Stomach (tissue), 4 donors: ENCODE measurements around the gene ZNF516.

Experiments
- POLR2AphosphoS5 ChIP-seq, 3 donors: sonication (generic); formaldehyde crosslinking; IDR thresholded peaks; one replicate each; pipeline ENCODE4 v1.6.1; 2016; ENCODE audit warnings: antibody characterized with exemption in 3 of 3
- TF ChIP-seq, protein P1 (sequence below), 7 experiments: fragments of 450-650 bp in 4 of 7; fragments of 200-600 bp in 3 of 7; sonication (generic) in 3 of 7; IDR thresholded peaks; one replicate each; pipeline ENCODE4 v1.5.1; 2016 to 2019; ENCODE audit warnings: antibody characterized with exemption in 7 of 7, control low read depth in 2 of 7, mild to moderate bottlenecking in 1 of 7

DNA sequence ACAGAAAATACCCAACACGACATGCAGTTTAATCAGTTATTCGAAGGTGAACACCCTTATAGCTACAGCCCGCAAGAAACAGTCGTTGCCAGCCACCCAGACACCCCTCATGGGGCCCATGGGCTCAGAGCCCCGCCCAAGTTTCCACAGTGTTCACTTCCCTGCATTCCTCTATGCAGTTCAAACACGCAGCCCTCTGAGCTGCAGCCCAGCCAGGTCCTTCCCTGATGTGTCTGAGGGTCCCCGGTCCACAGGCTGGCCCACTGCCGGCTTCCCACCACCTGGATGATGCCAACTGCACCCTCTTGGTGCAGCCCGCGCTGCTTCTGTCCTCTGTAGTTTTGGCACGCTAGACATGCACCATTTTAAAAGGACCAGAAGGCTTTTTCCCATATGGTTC, 87.4 kb downstream of the ZNF516 start:
- TF ChIP-seq, protein P1, sequence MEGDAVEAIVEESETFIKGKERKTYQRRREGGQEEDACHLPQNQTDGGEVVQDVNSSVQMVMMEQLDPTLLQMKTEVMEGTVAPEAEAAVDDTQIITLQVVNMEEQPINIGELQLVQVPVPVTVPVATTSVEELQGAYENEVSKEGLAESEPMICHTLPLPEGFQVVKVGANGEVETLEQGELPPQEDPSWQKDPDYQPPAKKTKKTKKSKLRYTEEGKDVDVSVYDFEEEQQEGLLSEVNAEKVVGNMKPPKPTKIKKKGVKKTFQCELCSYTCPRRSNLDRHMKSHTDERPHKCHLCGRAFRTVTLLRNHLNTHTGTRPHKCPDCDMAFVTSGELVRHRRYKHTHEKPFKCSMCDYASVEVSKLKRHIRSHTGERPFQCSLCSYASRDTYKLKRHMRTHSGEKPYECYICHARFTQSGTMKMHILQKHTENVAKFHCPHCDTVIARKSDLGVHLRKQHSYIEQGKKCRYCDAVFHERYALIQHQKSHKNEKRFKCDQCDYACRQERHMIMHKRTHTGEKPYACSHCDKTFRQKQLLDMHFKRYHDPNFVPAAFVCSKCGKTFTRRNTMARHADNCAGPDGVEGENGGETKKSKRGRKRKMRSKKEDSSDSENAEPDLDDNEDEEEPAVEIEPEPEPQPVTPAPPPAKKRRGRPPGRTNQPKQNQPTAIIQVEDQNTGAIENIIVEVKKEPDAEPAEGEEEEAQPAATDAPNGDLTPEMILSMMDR (IDR thresholded peaks at IDR 0.05) = no peak
- TF ChIP-seq POLR2AphosphoS5 (IDR thresholded peaks at IDR 0.05) = no peak
